GM23248 (cell line): Measurements from ENCODE around the gene ITIH5. TPM values are rescaled to one million over a fixed set of nuclear protein-coding genes. Genes with fewer than 3 reads are reported as not detected.

Source experiments
- DNase-seq: peaks from one replicate; pipeline ENCODE4 v3.0.0-alpha.2; 2015
- H2AFZ ChIP-seq: fragments of 200-600 bp; sonication (generic); 2 replicates; pipeline ENCODE4 v1.6.1; 2016; ENCODE audit warnings: antibody characterized with exemption
- H3F3A ChIP-seq: fragments of 200-600 bp; sonication (generic); 2 replicates; pipeline ENCODE4 v1.6.1; 2016; ENCODE audit warnings: mild to moderate bottlenecking, antibody characterized with exemption, mixed run types; ENCODE audit not compliant: insufficient read depth
- H3K27ac ChIP-seq: fragments of 200-600 bp; sonication (generic); 2 replicates; pipeline ENCODE4 v1.5.1; 2016; ENCODE audit warnings: mild to moderate bottlenecking
- H3K27me3 ChIP-seq: fragments of 200-600 bp; sonication (generic); replicated peaks from 2 replicates; pipeline ENCODE4 v1.6.1; 2016; ENCODE audit warnings: mild to moderate bottlenecking; ENCODE audit not compliant: insufficient read depth
- H3K36me3 ChIP-seq: fragments of 200-600 bp; sonication (generic); 2 replicates; pipeline ENCODE4 v1.6.1; 2016; ENCODE audit warnings: low read depth, mild to moderate bottlenecking
- H3K4me1 ChIP-seq: fragments of 200-600 bp; sonication (generic); 2 replicates; pipeline ENCODE4 v1.6.1; 2016; ENCODE audit warnings: mild to moderate bottlenecking; ENCODE audit not compliant: insufficient read depth
- H3K4me2 ChIP-seq: fragments of 200-600 bp; sonication (generic); one replicate; pipeline ENCODE4 v1.6.1; 2016; ENCODE audit warnings: mild to moderate bottlenecking; ENCODE audit not compliant: unreplicated experiment
- H3K4me3 ChIP-seq: fragments of 200-600 bp; sonication (generic); 2 replicates; pipeline ENCODE4 v1.5.1; 2016; ENCODE audit warnings: mild to moderate bottlenecking
- H3K79me2 ChIP-seq: fragments of 200-600 bp; sonication (generic); 2 replicates; pipeline ENCODE4 v1.6.1; 2016; ENCODE audit warnings: mild to moderate bottlenecking; ENCODE audit not compliant: insufficient read depth
- H3K9ac ChIP-seq: fragments of 200-600 bp; sonication (generic); 2 replicates; pipeline ENCODE4 v1.6.1; 2016; ENCODE audit warnings: mild to moderate bottlenecking
- H3K9me2 ChIP-seq: fragments of 200-600 bp; sonication (generic); 2 replicates; pipeline ENCODE4 v1.6.1; 2016; ENCODE audit warnings: mixed run types, mild to moderate bottlenecking, moderate library complexity; ENCODE audit not compliant: insufficient read depth
- H3K9me3 ChIP-seq: fragments of 200-600 bp; sonication (generic); one replicate; pipeline ENCODE4 v1.6.1; 2017; ENCODE audit warnings: low read depth
- H4K20me1 ChIP-seq: fragments of 200-600 bp; sonication (generic); 2 replicates; pipeline ENCODE4 v1.6.0; 2016; ENCODE audit not compliant: insufficient read depth
- EZH2 ChIP-seq: fragments of 200-600 bp; sonication (generic); IDR thresholded peaks from 2 replicates; pipeline ENCODE4 v1.6.1; 2018; ENCODE audit warnings: antibody characterized with exemption, mild to moderate bottlenecking; ENCODE audit not compliant: insufficient read depth, poor library complexity, severe bottlenecking
- EZH2phosphoT487 ChIP-seq: fragments of 200-600 bp; sonication (generic); IDR thresholded peaks from 2 replicates; pipeline ENCODE4 v1.6.1; 2018; ENCODE audit warnings: antibody characterized with exemption, moderate library complexity, mild to moderate bottlenecking, low read depth; ENCODE audit not compliant: insufficient read depth
- WGBS, 2 experiments: methylation state at CpG; one replicate each; pipeline ENCODE4 v1.1.6; 2015 to 2017; ENCODE audit warnings: low lambda C conversion rate in 2 of 2, low coverage in 1 of 2; ENCODE audit errors: missing lambda C conversion rate in 2 of 2; 5-methylcytosine and 5-hydroxymethylcytosine counted together
- in situ Hi-C: fragments of 300-500 bp; cut with MboI; formaldehyde crosslinking; loops from 2 replicates; pipeline ENCODE4 v1.15.0; 2020
- polyA plus RNA-seq: library from polyadenylated mRNA; unstranded; fragments of >200 nt; fragmentation: Nextera tagmentation; extraction: Ambion mirVana; gene quantifications from 2 replicates; pipeline ENCODE4 v1.2.1, GENCODE V29; 2016
- total RNA-seq: library from RNA; depleted of rRNA; stranded (reverse); fragments of >200 nt; shearing (Covaris generic); gene quantifications from 2 replicates; pipeline ENCODE4 v1.2.3, GENCODE V29; 2014

Gene ITIH5
- total and polyA plus RNA-seq, 2 experiments from 2014 or later = not detected

DNA sequence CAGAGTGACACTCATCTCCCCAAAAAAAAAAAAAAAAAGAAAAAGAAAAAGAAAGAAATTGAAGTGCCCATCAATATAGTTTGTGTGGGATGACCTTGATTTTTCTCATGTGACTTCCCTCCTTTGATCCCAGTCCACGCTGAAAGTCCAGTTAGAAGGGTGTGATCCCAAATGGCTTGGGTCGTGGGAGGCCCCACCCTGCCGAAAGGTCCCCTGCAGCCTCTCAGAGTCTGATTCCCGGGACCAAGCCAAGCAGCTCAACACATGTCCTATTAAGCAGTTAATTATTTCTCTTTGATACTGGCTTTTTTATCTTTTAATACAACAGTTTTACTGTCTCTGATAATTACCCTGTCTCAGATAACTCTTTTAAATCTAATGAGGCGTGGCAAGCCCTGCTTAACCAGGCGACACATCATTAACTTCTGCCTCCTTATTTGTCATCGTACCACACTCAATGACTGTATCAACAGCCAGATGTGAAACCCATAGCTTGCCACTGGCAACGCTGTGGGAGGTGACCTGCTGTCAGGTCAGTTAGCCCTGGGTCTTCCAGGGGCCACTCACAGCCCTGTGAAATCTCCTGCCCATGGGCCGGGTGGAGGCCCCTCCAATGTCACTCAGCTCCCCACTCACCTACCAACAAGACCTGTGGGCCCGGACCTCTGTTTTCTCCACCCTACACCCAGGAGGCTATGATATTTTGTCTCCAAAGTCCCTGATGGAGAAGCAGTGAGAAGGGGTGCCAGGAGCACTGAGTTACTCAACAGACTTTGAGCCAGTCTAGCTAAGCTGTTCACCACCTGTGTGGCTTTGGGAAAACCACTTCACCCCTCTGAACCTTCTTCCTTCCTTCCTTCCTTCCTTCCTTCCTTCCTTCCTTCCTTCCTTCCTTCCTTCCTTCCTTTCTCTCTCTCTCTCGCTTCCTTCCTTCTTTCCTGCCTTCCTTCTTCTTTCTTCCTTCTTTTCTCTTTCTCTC, 146.0 kb downstream of the ITIH5 start:
- TF ChIP-seq EZH2phosphoT487 = no peak
- TF ChIP-seq EZH2 = no peak
- in situ Hi-C loops = loop anchor here (5.0 to 25.0 kb wide), 2 partner anchors 167 to 1792 kb away; no protein-coding TSS in a partner anchor
- no peak overlapping the region for H3K27ac ChIP-seq
- H3K27me3 ChIP-seq = no peaks in the 10 kb centered on the region; the same call in 1 of the 2 replicates
- H3F3A ChIP-seq = no peaks in the 10 kb centered on the region
- DNase-seq = no peak
- H3K4me1 ChIP-seq = no peaks in the 10 kb centered on the region
- H3K9me2 ChIP-seq = no peaks in the 10 kb centered on the region
- H2AFZ ChIP-seq = no peak overlapping the region
- H3K79me2 ChIP-seq = no peaks in the 10 kb centered on the region
- 41 to 47% methylated on average over 10 to 11 of the region's 11 CpGs for WGBS, 2 experiments
- no peak overlapping the region for H3K4me3 ChIP-seq
- no peaks in the 10 kb centered on the region for H3K9me3 ChIP-seq
- H3K36me3 ChIP-seq = no peaks in the 10 kb centered on the region
- no peaks in the 10 kb centered on the region for H4K20me1 ChIP-seq
- H3K4me2 ChIP-seq = no peak overlapping the region
- no peak overlapping the region for H3K9ac ChIP-seq

DNA sequence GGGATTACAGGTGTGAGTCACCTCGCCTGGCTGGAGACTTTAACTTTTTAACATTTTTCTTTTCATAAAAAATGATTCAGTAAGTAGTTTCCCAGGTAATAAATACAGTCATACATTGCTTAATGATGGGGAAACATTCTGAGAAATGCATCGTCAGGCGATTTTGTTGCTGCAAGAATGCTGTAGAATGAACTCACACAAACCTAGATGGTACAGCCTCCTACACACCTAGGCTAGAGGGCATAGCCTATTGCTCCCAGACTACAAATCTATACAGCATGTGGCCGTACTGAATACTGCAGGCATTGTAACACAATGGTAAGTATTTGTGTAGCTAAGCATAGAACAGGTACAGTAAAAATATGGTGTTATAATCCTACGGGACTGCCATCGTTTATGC, 147.4 kb downstream of the ITIH5 start:
- Histone ChIP-seq H3K9ac (no peak overlapping the region), H4K20me1 (no peaks in the 10 kb centered on the region), H3K4me3 (no peak overlapping the region), H3K9me2 (no peaks in the 10 kb centered on the region), H3K27me3 (no peaks in the 10 kb centered on the region), H3K27ac (no peak overlapping the region), H3F3A (no peaks in the 10 kb centered on the region), H3K4me1 (no peaks in the 10 kb centered on the region), H2AFZ (no peak overlapping the region), H3K79me2 (no peaks in the 10 kb centered on the region), H3K4me2 (no peak overlapping the region), H3K9me3 (no peaks in the 10 kb centered on the region), H3K36me3 (no peaks in the 10 kb centered on the region)
- in situ Hi-C loops = loop anchor here (25.0 kb wide), 1 partner anchor 1793 kb away; no protein-coding TSS in a partner anchor
- DNase-seq = no peak
- TF ChIP-seq EZH2phosphoT487 (no peak), EZH2 (no peak)
- 57 to 65% methylated on average over 6 of the region's 6 CpGs for WGBS, 2 experiments

DNA sequence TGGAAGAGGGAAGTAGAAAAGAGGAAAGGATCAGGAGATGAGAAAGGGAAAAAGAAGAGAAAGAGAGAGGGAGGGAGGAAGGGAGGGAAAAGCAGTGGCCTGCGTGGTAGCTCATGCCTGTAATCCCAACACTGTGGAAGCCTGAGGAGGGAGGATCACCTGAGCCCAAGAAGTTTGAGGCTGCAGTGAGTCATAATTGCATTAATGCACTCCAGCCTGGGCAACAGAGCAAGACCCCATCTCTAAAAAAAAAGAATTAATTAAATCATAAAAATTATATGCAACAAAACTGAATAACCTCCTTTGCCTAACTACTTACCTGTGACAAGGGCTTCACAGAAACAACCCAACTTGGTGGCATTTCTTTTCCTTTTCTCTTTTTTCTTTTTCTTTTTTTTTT, 148.1 kb downstream of the ITIH5 start:
- TF ChIP-seq EZH2phosphoT487 (no peak), EZH2 (no peak)

DNA sequence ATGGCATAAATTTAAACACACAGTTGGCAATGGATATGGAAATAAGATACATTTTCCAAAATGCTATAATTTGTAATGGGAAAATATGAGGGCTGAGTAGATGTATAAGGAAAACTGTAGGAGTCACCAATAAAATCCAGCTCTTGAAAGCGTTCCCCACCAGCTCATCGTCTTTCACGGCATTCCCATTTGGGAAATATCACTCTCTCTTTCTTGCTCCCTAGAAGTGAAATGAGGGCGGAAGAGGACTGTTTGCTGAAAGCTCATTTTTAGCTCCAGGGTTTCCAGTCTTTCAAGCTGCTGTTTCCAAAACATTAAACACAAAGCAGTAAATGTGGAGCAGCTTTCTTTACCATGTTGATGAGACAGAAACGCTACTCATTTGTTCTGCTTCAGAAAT, 151.3 kb downstream of the ITIH5 start:
- H3K4me2 ChIP-seq = no peak overlapping the region
- WGBS, 2 experiments = 57 to 61% methylated on average over 5 of the region's 5 CpGs
- DNase-seq = no peak

More for the DNA sequence above, 148.1 kb downstream of the ITIH5 start:
- no peaks in the 10 kb centered on the region for H3K36me3 ChIP-seq
- in situ Hi-C loops = loop anchor here (25.0 kb wide), 1 partner anchor 1794 kb away; no protein-coding TSS in a partner anchor
- no peaks in the 10 kb centered on the region for H3K79me2 ChIP-seq
- no peak overlapping the region for H3K27ac ChIP-seq
- H3K4me3 ChIP-seq = no peak overlapping the region
- H3K9ac ChIP-seq = no peak overlapping the region
- H3K4me2 ChIP-seq = no peak overlapping the region
- H3K9me2 ChIP-seq = no peaks in the 10 kb centered on the region
- H3K27me3 ChIP-seq = no peaks in the 10 kb centered on the region
- no peaks in the 10 kb centered on the region for H4K20me1 ChIP-seq
- H2AFZ ChIP-seq = no peak overlapping the region
- H3K9me3 ChIP-seq = no peaks in the 10 kb centered on the region
- DNase-seq = no peak
- WGBS, 2 experiments = 88 to 89% methylated on average over 1 of the region's 1 CpG
- H3F3A ChIP-seq = no peaks in the 10 kb centered on the region
- H3K4me1 ChIP-seq = no peaks in the 10 kb centered on the region

More for the DNA sequence above, 151.3 kb downstream of the ITIH5 start:
- Histone ChIP-seq H3K79me2 (no peaks in the 10 kb centered on the region), H3F3A (no peaks in the 10 kb centered on the region), H3K4me1 (no peaks in the 10 kb centered on the region), H3K9me2 (no peaks in the 10 kb centered on the region), H2AFZ (no peak overlapping the region), H3K9ac (no peak overlapping the region), H3K9me3 (no peaks in the 10 kb centered on the region), H3K27ac (no peak overlapping the region), H3K27me3 (peaks cover 7% of the 10 kb centered on the region; the same call in 1 of the 2 replicates), H3K4me3 (no peak overlapping the region), H4K20me1 (no peaks in the 10 kb centered on the region), H3K36me3 (no peaks in the 10 kb centered on the region)
- in situ Hi-C loops = loop anchor here (25.0 kb wide), 1 partner anchor 1797 kb away; no protein-coding TSS in a partner anchor
- TF ChIP-seq EZH2 (no peak), EZH2phosphoT487 (no peak)
